Measurements from ENCODE around the gene LIN7A.
A peak's percentile ranks its signal among the peaks of the same experiment; 100 is the strongest.

LIN7A gene

DNA sequence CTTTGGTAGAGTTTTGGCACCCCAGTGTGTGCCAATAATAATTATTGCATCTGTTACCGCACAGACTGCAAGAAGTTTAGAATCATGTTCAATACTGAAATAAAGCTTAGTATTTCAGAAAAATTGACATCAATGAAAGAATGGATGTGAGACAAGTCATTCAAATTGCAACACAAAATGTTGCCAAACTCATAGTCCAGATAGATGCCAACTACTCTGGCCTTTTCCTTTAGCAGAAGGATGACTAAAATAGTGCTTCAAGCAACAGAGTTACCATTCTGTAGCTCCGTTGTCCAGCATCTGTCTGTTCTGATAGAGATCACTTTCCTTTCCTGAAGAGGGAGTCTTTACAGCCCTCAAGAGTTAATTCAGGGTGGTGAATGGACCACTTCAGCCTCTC is 77.5 kb downstream of the LIN7A start:
- TF ChIP-seq, protein P1, sequence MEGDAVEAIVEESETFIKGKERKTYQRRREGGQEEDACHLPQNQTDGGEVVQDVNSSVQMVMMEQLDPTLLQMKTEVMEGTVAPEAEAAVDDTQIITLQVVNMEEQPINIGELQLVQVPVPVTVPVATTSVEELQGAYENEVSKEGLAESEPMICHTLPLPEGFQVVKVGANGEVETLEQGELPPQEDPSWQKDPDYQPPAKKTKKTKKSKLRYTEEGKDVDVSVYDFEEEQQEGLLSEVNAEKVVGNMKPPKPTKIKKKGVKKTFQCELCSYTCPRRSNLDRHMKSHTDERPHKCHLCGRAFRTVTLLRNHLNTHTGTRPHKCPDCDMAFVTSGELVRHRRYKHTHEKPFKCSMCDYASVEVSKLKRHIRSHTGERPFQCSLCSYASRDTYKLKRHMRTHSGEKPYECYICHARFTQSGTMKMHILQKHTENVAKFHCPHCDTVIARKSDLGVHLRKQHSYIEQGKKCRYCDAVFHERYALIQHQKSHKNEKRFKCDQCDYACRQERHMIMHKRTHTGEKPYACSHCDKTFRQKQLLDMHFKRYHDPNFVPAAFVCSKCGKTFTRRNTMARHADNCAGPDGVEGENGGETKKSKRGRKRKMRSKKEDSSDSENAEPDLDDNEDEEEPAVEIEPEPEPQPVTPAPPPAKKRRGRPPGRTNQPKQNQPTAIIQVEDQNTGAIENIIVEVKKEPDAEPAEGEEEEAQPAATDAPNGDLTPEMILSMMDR (conservative IDR thresholded peaks at IDR 0.05): no peak

GRCh38 chr12:80858356-80858755 is 79.4 kb downstream of the LIN7A start:
- H3K27ac ChIP-seq: no peak overlapping the region; the same call in 1 of the 2 replicates
- TF ChIP-seq, protein P1 (conservative IDR thresholded peaks at IDR 0.05): no peak

More for the DNA sequence above, 77.5 kb downstream of the LIN7A start:
- no peak overlapping the region for H3K27ac ChIP-seq

DNA sequence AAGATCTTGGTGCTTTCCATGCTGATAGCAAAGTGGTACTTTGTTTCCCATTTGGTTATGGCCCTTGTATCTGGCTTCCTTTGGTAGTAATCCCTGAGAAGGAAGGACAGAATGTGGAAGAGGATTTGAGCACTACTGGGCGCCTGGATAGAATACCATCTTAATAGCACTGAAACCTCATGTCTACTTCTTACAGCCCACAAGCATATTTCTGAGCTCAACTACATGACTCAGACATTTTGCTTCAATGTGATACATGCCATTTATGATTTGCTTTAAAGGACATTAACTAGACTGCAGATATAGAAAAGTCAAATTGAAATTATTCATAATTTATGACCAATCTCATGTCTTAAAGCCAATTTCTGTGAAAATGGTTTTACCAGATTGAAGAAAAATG is 80.4 kb downstream of the LIN7A start:
- TF ChIP-seq, protein P1 (conservative IDR thresholded peaks at IDR 0.05): no peak
- H3K27ac ChIP-seq: no peak overlapping the region

GRCh38 chr12:80849337-80849736 is 88.4 kb downstream of the LIN7A start:
- peak overlapping the region; percentile 56 for H3K27ac ChIP-seq
- TF ChIP-seq, protein P1 (conservative IDR thresholded peaks at IDR 0.05): no peak

- peak overlapping the region; percentile 56 for H3K27ac ChIP-seq
- TF ChIP-seq, protein P1 (conservative IDR thresholded peaks at IDR 0.05): no peak
Observed at GRCh38 chr12:80848858-80849257, 88.9 kb downstream of the LIN7A start.

DNA sequence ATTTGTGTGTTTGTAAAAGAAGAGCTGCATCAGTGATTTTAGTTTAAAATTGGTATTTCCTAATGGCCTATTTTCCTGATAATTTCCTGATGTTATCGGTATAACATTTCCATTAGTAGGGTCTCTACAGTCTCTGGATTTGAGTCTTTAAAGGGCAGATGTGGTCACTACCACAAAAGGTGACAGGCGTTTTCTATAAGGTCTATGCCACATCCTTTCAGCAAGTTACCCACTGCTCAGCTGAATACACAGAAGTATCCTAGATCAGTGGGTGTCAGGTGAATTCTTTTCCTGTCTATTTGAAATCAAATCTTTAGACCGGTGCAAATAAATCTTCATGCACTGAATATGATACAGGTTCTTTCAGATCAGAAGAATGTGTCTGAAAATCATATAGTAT is 90.2 kb downstream of the LIN7A start:
- TF ChIP-seq, protein P1 (conservative IDR thresholded peaks at IDR 0.05): no peak
- H3K27ac ChIP-seq: no peak overlapping the region

DNA sequence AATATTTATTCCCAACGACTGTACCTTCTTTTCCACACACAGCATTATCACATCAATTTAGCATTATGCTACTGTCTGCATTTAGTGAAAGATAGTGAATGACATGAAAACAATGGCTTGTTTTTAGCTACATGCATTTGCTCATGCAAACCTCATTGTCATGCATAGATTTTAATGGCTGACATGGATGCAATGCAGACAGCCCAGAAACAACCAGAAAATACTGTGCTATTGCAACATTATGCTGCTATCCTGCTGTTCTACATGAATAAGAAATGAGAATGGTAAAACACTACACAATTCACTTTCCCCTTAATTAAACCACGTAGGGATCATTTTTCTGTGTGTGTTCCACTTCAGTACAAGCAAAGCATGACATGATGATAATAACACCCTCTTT is 90.8 kb downstream of the LIN7A start:
- TF ChIP-seq, protein P1 (conservative IDR thresholded peaks at IDR 0.05): no peak
- no peak overlapping the region for H3K27ac ChIP-seq
